PFSK-1 (cell line): ENCODE measurements around the gene IGSF21.

Experiments
- POLR2AphosphoS5 ChIP-seq: IDR thresholded peaks from 2 replicates; pipeline ENCODE4 v1.6.1; 2012; ENCODE audit warnings: low read depth, mild to moderate bottlenecking, control low read depth, low read length, moderate library complexity
- REST ChIP-seq, 2 experiments: IDR thresholded peaks; 2 replicates each; pipeline versions ENCODE4 v1.6.1 to v1.8.0; 2011 to 2012; ENCODE audit warnings: low read depth in 2 of 2, low read length in 2 of 2, control low read depth in 1 of 2, inconsistent platforms in 1 of 2, mild to moderate bottlenecking in 1 of 2, moderate library complexity in 1 of 2; ENCODE audit not compliant: insufficient read depth in 1 of 2
- SIN3A ChIP-seq: IDR thresholded peaks from 2 replicates; pipeline ENCODE4 v1.6.1; 2012; ENCODE audit warnings: mild to moderate bottlenecking, low read length, moderate library complexity, borderline replicate concordance; ENCODE audit not compliant: insufficient read depth
- TAF1 ChIP-seq: IDR thresholded peaks from 2 replicates; pipeline ENCODE4 v1.6.1; 2012; ENCODE audit warnings: low read length, control low read depth, borderline replicate concordance; ENCODE audit not compliant: insufficient read depth

DNA sequence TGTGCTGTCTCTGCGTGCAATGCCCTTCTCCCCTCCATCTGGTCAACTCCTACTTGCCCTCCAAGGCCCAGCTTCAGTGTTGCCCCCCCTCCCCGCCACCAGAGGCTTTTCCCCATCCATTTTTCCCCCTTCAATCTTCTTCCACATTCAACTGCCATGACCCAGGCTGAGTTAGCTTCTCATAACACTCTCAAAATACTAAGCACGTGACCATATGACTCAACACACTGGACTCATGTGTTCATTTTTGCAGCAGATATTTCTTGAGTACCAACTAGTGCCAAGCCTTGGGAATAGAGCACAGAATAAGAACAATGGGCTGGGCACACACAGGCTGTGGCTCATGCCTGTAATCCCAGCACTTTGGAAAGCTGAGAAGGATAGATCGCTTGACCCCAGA lies 132.1 kb downstream of the IGSF21 start:
- TF ChIP-seq TAF1 (no peak), POLR2AphosphoS5 (no peak), SIN3A (no peak), REST (IDR thresholded peaks at IDR 0.05; ENCODE audit: insufficient read depth in 1 of 2, low read depth in 2 of 2, low read length in 2 of 2) (no peak)
